ENCODE measurements around the gene GALNT15. TPM values are rescaled to one million over a fixed set of nuclear protein-coding genes. Genes with fewer than 3 reads are reported as not detected.

The GALNT15 gene
- total RNA-seq, 2 donors from 2014 or later = 0.30 TPM; not detected in 1

- H3K4me1 Mint-ChIP-seq (ENCODE audit: low read depth) = peaks cover 36% of the 10 kb centered on the region
- H3K9me3 Mint-ChIP-seq = no peaks in the 10 kb centered on the region
- H3K27me3 Mint-ChIP-seq (ENCODE audit: low read depth) = peaks cover 16% of the 10 kb centered on the region
- ATAC-seq (replicated peaks in 1 of 2) = no peak
- no peaks in the 10 kb centered on the region for H3K36me3 Mint-ChIP-seq (ENCODE audit: insufficient read depth in 2 of 2)
- peak overlapping the region in 1 of 2 donors; percentile 56 for H3K4me3 Mint-ChIP-seq
- peak overlapping the region; percentile 64 for H3K27ac Mint-ChIP-seq
- DNase-seq = no peak
Observed at GRCh38 chr3:16203671-16204629, 29.5 kb downstream of the GALNT15 start.

- DNase-seq (no peak), ATAC-seq (replicated peaks in 1 of 2) (no peak)
- Mint-ChIP-seq H3K9me3 (no peaks in the 10 kb centered on the region), H3K27me3 (ENCODE audit: low read depth) (peaks cover 16% of the 10 kb centered on the region), H3K4me1 (ENCODE audit: low read depth) (peaks cover 33% of the 10 kb centered on the region), H3K36me3 (ENCODE audit: insufficient read depth in 2 of 2) (no peaks in the 10 kb centered on the region), H3K27ac (no peak overlapping the region), H3K4me3 (no peak overlapping the region)
Observed at GRCh38 chr3:16204751-16205150, 30.3 kb downstream of the GALNT15 start.

- DNase-seq = peak; percentile 13
- H3K36me3 Mint-ChIP-seq (ENCODE audit: insufficient read depth in 2 of 2) = no peaks in the 10 kb centered on the region
- peak overlapping the region; percentile 20 for H3K27ac Mint-ChIP-seq
Observed at GRCh38 chr3:16205156-16205870, 30.8 kb downstream of the GALNT15 start.

GRCh38 chr3:16207031-16207430 is 32.6 kb downstream of the GALNT15 start:
- peaks cover 11% of the 10 kb centered on the region for H3K27me3 Mint-ChIP-seq (ENCODE audit: low read depth)
- no peaks in the 10 kb centered on the region for H3K9me3 Mint-ChIP-seq
- DNase-seq (no peak), ATAC-seq (replicated peaks in 1 of 2) (no peak)
- H3K4me3 Mint-ChIP-seq = no peak overlapping the region
- no peak overlapping the region for H3K27ac Mint-ChIP-seq
- peaks cover 34% of the 10 kb centered on the region for H3K4me1 Mint-ChIP-seq (ENCODE audit: low read depth)
- no peaks in the 10 kb centered on the region for H3K36me3 Mint-ChIP-seq (ENCODE audit: insufficient read depth in 2 of 2)

More at GRCh38 chr3:16205156-16205870, 30.8 kb downstream of the GALNT15 start:
- peak; percentile 62 to 63 for ATAC-seq (replicated peaks in 1 of 2)
- Mint-ChIP-seq H3K9me3 (no peaks in the 10 kb centered on the region), H3K27me3 (ENCODE audit: low read depth) (peaks cover 16% of the 10 kb centered on the region), H3K4me3 (peak overlapping the region in 1 of 2 donors; percentile 76), H3K4me1 (ENCODE audit: low read depth) (peaks cover 28% of the 10 kb centered on the region)

GRCh38 chr3:16211176-16211904 is 36.9 kb downstream of the GALNT15 start:
- ATAC-seq (replicated peaks in 1 of 2) = peak in 1 of 2 donors; percentile 42
- Mint-ChIP-seq H3K4me3 (no peak overlapping the region), H3K27me3 (ENCODE audit: low read depth) (peaks cover 8% of the 10 kb centered on the region), H3K9me3 (no peaks in the 10 kb centered on the region), H3K4me1 (ENCODE audit: low read depth) (peaks cover 6% of the 10 kb centered on the region), H3K36me3 (ENCODE audit: insufficient read depth in 2 of 2) (no peaks in the 10 kb centered on the region), H3K27ac (no peak overlapping the region)
- DNase-seq = no peak

GRCh38 chr3:16214366-16214765 is 39.9 kb downstream of the GALNT15 start:
- Mint-ChIP-seq H3K9me3 (no peaks in the 10 kb centered on the region), H3K36me3 (ENCODE audit: insufficient read depth in 2 of 2) (no peaks in the 10 kb centered on the region), H3K27ac (no peak overlapping the region), H3K4me3 (no peak overlapping the region), H3K4me1 (ENCODE audit: low read depth) (peaks cover 6% of the 10 kb centered on the region), H3K27me3 (ENCODE audit: low read depth) (peaks cover 8% of the 10 kb centered on the region)
- DNase-seq (no peak), ATAC-seq (replicated peaks in 1 of 2) (no peak)

- Mint-ChIP-seq H3K4me1 (ENCODE audit: low read depth) (peaks cover 4% of the 10 kb centered on the region), H3K4me3 (no peak overlapping the region), H3K36me3 (ENCODE audit: insufficient read depth in 2 of 2) (no peaks in the 10 kb centered on the region), H3K27me3 (ENCODE audit: low read depth) (peaks cover 8% of the 10 kb centered on the region), H3K27ac (no peak overlapping the region), H3K9me3 (no peaks in the 10 kb centered on the region)
- ATAC-seq (replicated peaks in 1 of 2) = no peak
- DNase-seq = no peak
Observed at GRCh38 chr3:16216373-16216935, 42.0 kb downstream of the GALNT15 start.

- H3K4me3 Mint-ChIP-seq = no peak overlapping the region
- DNase-seq (no peak), ATAC-seq (replicated peaks in 1 of 2) (no peak)
- H3K4me1 Mint-ChIP-seq (ENCODE audit: low read depth) = no peaks in the 10 kb centered on the region
- peaks cover 3% of the 10 kb centered on the region for H3K27me3 Mint-ChIP-seq (ENCODE audit: low read depth)
- H3K27ac Mint-ChIP-seq = no peak overlapping the region
- H3K9me3 Mint-ChIP-seq = no peaks in the 10 kb centered on the region
- H3K36me3 Mint-ChIP-seq (ENCODE audit: insufficient read depth in 2 of 2) = no peaks in the 10 kb centered on the region
Observed at GRCh38 chr3:16219777-16220176, 45.3 kb downstream of the GALNT15 start.

- no peaks in the 10 kb centered on the region for H3K4me1 Mint-ChIP-seq (ENCODE audit: low read depth)
- DNase-seq (no peak), ATAC-seq (replicated peaks in 1 of 2) (no peak)
- no peaks in the 10 kb centered on the region for H3K27me3 Mint-ChIP-seq (ENCODE audit: low read depth)
- no peaks in the 10 kb centered on the region for H3K36me3 Mint-ChIP-seq (ENCODE audit: insufficient read depth in 2 of 2)
- H3K27ac Mint-ChIP-seq = no peak overlapping the region
- H3K4me3 Mint-ChIP-seq = no peak overlapping the region
- peaks cover 1 to 2% of the 10 kb centered on the region in 2 donors for H3K9me3 Mint-ChIP-seq
Observed at GRCh38 chr3:16221990-16222389, 47.5 kb downstream of the GALNT15 start.

- no peaks in the 10 kb centered on the region for H3K36me3 Mint-ChIP-seq (ENCODE audit: insufficient read depth in 2 of 2)
- no peak overlapping the region for H3K4me3 Mint-ChIP-seq
- ATAC-seq (replicated peaks in 1 of 2) (no peak), DNase-seq (no peak)
- no peak overlapping the region for H3K27ac Mint-ChIP-seq
- no peaks in the 10 kb centered on the region for H3K27me3 Mint-ChIP-seq (ENCODE audit: low read depth)
- no peaks in the 10 kb centered on the region for H3K4me1 Mint-ChIP-seq (ENCODE audit: low read depth)
- peaks cover 1 to 2% of the 10 kb centered on the region in 2 donors for H3K9me3 Mint-ChIP-seq
Observed at GRCh38 chr3:16222547-16222946, 48.1 kb downstream of the GALNT15 start.

- Mint-ChIP-seq H3K9me3 (peaks cover 1 to 2% of the 10 kb centered on the region in 2 donors), H3K4me1 (ENCODE audit: low read depth) (no peaks in the 10 kb centered on the region), H3K27ac (no peak overlapping the region), H3K4me3 (no peak overlapping the region), H3K36me3 (ENCODE audit: insufficient read depth in 2 of 2) (no peaks in the 10 kb centered on the region), H3K27me3 (ENCODE audit: low read depth) (no peaks in the 10 kb centered on the region)
- DNase-seq = no peak
- ATAC-seq (replicated peaks in 1 of 2) = no peak
Observed at GRCh38 chr3:16224325-16224724, 49.8 kb downstream of the GALNT15 start.

GRCh38 chr3:16227566-16227965 is 53.1 kb downstream of the GALNT15 start:
- Mint-ChIP-seq H3K4me1 (ENCODE audit: low read depth) (no peaks in the 10 kb centered on the region), H3K9me3 (peaks cover 1 to 2% of the 10 kb centered on the region in 2 donors), H3K36me3 (ENCODE audit: insufficient read depth in 2 of 2) (no peaks in the 10 kb centered on the region), H3K4me3 (no peak overlapping the region), H3K27me3 (ENCODE audit: low read depth) (no peaks in the 10 kb centered on the region), H3K27ac (no peak overlapping the region)
- ATAC-seq (replicated peaks in 1 of 2) (no peak), DNase-seq (no peak)
